ENCODE data around the gene SETD9.

Gene SETD9

GRCh38 chr5:56909294-56910209 lies at the start of gene SETD9:
SETD9 (plus strand) TSS chr5:56909596; CDS start chr5:56909646, 50 bp downstream.
- DNase-seq = peak; percentile 88

GRCh38 chr5:56861893-56862485 lies 47.4 kb upstream of the SETD9 start:
- no peak for DNase-seq

DNA sequence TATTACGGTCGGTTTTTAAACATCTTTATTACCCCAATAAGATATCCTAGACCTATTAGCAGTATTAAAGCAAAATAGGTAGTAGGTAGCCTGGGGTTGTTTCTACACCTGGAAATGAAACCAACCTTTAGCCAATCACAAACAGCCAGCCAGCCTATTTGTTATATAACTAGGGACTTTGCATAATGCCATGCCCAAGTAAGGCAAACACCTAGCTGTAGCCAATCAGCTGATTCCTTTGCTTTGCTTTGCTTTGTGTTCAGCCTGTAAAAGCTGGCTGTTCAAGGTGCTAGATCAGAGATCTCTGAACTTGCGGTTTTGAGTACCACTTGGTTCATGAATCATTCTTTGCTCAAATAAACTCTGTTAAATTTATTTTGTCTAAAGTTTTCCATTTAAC lies 46.5 kb upstream of the SETD9 start:
- no peak for DNase-seq

DNA sequence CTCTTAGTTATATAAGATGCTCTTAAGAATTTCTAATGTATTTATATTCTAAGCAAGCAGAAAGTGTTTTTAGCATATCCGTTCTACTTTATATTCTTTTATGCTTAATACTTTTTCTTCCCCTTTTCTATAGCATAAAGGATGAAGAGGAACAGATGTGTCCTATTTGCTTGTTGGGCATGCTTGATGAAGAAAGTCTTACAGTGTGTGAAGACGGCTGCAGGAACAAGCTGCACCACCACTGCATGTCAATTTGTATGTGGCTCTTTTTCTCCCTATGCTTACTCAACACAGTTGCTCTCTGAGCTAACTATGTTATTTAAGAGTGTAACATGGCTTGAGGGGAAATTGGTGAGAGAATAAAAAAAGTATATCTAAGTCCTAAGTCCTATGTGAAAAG lies 37.6 kb upstream of the SETD9 start:
- no peak for DNase-seq

- DNase-seq = no peak
Measured at GRCh38 chr5:56873056-56873455, 36.3 kb upstream of the SETD9 start.

GRCh38 chr5:56876327-56876726 lies 33.1 kb upstream of the SETD9 start:
- no peak for DNase-seq

DNA sequence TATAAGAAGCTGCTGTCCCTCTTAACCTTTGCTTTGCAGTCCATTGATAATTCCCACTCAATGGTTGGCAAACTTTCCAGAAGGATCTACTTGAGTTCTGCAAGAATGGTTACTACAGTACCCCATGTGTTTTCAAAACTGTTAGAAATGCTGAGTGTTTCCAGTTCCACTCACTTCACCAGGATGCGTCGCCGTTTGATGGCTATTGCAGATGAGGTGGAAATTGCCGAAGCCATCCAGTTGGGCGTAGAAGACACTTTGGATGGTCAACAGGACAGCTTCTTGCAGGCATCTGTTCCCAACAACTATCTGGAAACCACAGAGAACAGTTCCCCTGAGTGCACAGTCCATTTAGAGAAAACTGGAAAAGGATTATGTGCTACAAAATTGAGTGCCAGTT lies 27.8 kb upstream of the SETD9 start:
- no peak for DNase-seq

GRCh38 chr5:56893251-56893951 lies 16.0 kb upstream of the SETD9 start:
- DNase-seq = no peak

DNA sequence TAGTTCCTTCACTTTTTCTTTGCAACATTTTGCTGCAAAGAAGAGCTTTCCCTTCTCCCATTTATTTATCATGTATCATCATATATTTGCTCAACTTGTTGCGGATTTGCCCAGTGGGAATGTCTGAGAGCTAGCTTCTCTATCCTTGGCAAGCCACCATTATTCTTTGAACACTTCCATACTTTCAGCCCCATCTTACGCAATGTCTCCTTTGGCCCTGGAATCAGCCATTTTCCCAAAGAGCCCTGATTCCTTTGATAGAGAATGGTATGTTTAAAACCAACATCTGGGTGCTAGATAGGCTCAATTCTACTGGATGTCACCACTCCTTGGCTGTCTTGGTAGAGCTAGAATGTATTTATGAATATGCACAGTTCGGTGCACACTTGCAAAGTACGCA lies 12.6 kb upstream of the SETD9 start:
- DNase-seq = no peak

DNA sequence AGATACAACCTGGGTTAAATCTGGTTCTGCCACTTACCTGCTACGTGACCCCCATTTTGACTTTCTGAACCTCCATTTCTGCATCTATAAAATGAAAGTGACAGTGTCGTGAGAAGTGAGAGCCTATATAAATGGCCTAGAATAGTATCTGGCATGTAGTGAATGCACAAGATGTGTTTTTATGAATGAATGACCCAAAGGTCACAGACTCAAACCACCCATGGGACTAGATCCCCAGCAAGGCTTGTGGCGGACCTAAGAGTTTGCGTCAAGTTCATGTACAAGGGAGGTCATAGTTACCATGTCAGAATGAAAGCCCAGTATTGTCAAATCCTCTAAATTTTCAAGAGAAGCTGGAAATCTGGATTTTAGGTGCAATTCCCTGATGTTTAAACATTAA lies 11.2 kb upstream of the SETD9 start:
- no peak for DNase-seq

DNA sequence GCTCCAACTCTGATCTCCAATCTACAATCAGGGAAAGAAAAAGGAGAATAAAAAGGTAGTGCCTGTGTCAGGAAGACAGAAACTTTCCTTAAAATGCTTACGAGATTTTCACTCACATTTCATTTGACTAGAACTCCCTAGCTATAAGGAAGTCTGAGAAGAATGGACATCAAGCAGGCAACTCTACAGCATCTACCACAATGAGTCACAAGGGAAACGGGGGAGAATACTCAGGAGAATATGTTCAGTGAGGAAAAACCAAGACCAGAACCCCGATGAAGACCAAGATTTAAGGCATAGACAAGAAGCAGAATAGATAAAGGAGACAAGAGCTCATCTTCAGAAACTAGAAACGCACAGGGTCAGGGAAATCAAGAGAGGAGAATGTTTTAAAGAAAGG lies 9.0 kb upstream of the SETD9 start:
- no peak for DNase-seq

DNA sequence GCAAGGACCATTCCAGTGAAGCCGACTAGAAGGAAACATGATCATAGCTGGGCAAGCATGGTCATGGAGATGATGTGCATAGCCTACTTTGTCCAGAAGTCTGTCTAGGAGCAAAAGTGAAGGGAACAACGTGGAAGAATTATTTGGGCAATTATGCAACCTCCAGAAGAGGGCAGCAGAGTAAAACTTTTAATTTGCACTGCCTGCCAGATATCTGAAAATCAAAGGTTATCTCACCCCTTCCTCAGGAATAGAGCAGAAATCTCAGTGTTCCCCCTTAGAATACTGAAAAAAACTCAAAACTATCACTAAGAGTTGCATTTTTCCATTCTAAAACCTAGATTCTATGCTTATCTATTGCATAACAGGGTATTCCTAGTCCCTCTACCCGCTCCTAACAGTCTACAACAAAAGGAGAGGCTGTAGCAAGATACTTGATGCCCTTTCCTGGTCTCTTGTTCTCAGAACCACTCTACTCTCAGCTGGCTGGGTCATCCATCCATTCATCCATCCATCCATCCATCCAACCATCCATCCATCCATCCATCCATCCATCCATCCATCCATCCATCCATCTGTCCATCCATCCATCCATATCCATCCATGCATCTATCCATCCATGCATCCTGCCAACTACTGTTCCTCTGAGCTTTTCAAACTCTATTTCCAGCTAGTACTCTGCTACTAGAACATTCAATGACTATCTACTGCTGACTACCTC lies 8.4 kb upstream of the SETD9 start:
- peak; percentile 16 for DNase-seq

DNA sequence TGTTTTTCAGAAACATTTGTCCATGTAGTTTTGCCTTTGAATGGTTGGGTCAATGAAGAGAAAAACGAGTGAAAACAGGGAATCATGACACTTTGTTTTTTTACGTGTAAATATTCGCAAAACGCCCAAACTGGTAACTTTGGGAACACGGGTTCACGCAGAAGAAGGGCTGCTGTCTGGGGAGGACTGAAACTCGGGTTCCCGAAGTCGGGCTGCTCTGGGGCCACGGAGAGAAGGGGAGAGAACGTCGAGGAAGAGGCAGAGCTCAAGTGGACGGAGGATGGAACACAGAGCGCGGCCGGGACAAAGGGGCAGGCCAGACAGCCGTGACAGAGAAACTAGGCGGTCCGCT lies 478 bp upstream of the SETD9 start:
- peak; percentile 64 for DNase-seq

- peak; percentile 74 for DNase-seq
Measured at GRCh38 chr5:56910210-56910965, 992 bp downstream of the SETD9 start.

GRCh38 chr5:56913766-56914165 lies 4.4 kb downstream of the SETD9 start:
- DNase-seq = no peak

DNA sequence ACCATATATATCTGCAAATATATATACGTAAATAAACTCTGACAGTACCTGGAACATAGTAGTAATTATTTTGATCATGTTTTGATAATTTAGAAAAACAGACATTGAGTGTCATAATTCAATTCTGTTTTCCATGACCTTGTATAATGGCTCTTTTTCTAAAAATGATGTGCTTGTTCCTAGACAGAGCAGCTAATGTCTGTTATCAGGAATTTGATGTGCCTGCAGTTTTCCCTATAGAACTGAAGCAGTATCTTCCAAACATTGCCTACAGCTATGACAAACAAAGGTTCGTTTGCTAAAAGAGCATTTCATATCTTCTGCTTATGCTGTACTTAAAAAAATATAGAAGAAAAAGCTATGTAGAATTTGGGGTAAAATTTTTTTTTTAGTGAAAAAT lies 5.3 kb downstream of the SETD9 start:
- DNase-seq = no peak

DNA sequence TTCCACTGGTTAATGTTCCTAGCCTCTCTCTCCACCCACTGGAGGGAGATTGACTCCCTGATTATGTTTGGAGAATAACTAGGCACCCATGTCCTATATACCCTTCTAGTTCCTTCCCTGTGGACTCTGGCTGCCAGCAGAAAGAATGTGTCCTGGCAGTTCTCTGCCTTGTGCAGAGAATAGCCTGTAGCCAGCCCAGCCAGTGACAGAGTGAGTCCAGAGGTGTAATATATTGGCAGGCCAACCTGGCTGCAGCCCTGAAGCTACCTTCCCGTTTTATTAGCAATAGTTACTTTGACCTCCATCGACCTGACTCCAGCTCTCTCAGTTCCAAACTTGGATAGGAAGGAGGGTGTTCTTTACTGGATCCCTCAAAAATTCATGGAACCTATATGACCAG lies 8.1 kb downstream of the SETD9 start:
- no peak for DNase-seq

- DNase-seq = no peak
Measured at GRCh38 chr5:56918054-56918453, 8.7 kb downstream of the SETD9 start.

DNA sequence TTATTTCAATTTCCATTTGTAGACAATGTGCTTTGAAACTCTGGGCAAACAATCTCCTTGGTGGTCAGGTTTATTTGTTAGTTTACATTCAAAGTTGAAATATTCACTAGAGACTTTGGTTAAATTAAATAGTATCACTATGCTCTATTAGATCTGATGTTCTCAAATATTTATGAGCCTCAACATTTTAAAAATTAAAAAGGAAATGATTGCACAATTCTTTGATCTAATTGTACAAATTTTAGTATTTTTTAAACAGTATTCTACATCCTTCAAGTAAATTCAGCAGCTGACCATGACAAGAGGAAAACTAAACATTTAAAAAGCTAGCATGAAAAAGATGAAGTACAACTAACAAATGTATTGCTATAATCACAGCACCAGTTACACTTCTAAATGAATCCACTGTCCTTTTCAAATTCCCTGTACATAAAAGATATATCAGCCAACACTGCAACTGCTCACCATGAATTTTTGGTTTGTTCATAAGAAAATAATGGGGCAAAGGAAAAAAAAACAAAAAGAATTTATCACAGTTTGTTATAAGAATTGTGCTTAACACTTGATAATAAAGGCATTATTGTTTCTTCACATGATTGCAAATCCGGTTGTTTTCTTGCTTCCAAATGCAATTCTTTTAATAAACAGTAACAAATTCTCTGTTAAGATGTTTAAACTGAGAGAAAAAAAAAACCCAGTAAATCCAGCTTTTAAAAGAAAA lies 10.7 kb downstream of the SETD9 start:
- DNase-seq = no peak

DNA sequence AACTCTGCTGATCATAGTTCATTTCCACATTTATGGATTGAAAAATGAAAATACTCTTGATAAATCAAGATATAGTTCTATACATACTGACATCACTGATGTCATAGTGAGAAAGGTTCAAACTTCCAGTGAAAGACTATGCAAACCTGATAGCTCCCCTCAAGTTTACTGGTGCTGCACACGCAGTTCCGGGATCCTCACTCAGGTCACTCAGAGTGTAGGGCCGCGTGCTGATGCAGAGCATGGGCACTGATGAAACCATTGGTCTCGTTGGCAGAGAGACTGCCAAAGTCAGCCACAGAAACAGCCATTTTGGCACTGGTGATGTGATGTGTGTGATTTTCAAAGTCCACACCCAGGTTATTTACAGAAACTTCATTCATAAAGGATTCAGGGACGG lies 13.5 kb downstream of the SETD9 start:
- no peak for DNase-seq

- DNase-seq = no peak
Measured at GRCh38 chr5:56934325-56934724, 24.9 kb downstream of the SETD9 start.

- no peak for DNase-seq
Measured at GRCh38 chr5:56938858-56939257, 29.5 kb downstream of the SETD9 start.
